A549 (cell line): Measurements from ENCODE around the gene OTC.

Experiments used
- CTCF ChIP-seq: fragments of >200 bp; sonication (Bioruptor Twin); formaldehyde crosslinking; IDR thresholded peaks from 3 replicates; pipeline ENCODE4 v1.5.1; 2016
- REST ChIP-seq: fragments of 200-600 bp; sonication (generic); IDR thresholded peaks from 2 replicates; pipeline ENCODE4 v1.6.1; 2016; ENCODE audit warnings: antibody characterized with exemption, mild to moderate bottlenecking, moderate library complexity

- no peak for TF ChIP-seq REST
- TF ChIP-seq CTCF: no peak
Measured at GRCh38 chrX:38365954-38366353, 13.6 kb downstream of the OTC start.
